ENCODE data around the gene KLHL34. TPM values are rescaled to one million over a fixed set of nuclear protein-coding genes. Genes with fewer than 3 reads are reported as not detected.

KLHL34 gene
- total and polyA plus RNA-seq, 2 experiments from 2014 or later = 0.81 to 1.1 TPM

DNA sequence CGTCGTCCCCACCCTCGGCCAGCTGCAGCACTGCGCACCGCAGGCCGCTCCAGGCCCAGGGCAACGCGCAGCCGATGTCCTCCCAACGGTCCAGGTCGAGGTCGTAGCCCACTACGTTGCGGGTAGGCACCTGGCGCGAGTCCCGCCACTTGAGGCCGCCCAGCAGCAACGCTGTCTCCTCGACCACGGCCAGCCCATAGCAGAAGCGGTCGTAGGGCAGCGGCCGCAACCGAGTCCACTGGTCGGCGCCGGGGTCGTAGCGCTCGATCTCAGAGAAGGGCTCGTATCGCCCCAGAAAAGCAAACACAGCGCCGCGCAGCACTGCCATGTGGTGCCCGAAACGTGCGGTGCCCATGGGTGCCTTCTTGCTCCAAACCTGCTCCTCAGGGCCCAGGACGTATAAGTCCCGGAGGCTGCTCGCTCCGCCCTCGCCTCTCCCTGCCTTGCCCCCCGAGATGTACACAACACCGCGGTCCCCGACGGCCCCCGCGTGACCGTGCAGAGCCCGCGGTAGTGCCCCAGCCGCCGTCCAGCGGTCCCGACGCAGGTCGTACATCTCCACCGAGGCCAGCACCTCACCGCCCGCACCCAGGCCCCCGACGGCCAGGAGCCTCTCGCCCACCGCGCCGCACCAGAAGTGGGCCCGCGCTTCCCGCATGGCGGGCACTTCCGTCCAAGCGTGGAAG lies 2.1 kb downstream of the KLHL34 start (continued):
- no peak for TF ChIP-seq STAT1 (IDR thresholded peaks at IDR 0.05; ENCODE audit: unreplicated experiment)

DNA sequence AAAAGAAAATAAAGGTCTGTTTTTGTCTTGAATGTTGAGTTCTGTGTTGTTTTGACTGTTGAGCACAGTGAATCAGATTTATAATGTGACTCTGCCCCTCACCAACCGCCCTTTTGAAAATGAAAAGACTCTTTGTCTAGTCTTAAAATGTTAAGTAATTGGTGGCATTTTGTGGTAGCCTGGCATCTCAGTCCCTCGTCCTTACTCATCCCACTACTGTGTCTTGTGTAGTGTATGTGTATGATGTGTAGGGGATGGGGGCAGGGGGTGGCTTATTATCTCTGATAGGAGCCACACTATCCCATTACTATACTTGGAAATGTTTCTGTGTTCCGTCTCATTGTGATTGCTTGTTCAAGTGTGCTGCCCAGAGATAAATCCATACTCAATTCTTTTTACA lies 12.2 kb downstream of the KLHL34 start:
- peaks cover 8% of the 10 kb centered on the region; the same call in 1 of the 3 replicates for H3K4me1 Mint-ChIP-seq
- Histone ChIP-seq H3K79me2 (replicated peaks; ENCODE audit: insufficient read depth) (no peaks in the 10 kb centered on the region), H3K4me1 (ENCODE audit: insufficient read depth) (0 out of 2 replicates have a peak, but pooled peaks cover 6% of the 10 kb centered on the region), H3K4me2 (no peak overlapping the region), H3K27me3 (ENCODE audit: insufficient read depth) (no peaks in the 10 kb centered on the region), H3K9me2 (ENCODE audit: insufficient read depth) (no peaks in the 10 kb centered on the region), H3K36me3 (ENCODE audit: insufficient read depth) (no peaks in the 10 kb centered on the region), H4K20me1 (replicated peaks; ENCODE audit: insufficient read depth) (no peaks in the 10 kb centered on the region), H2AFZ (no peak overlapping the region), H3K27ac (ENCODE audit: low read depth) (no peak overlapping the region), H3K4me3 (no peak overlapping the region), H3F3A (replicated peaks; ENCODE audit: low read depth) (no peaks in the 10 kb centered on the region)
- TF ChIP-seq, protein P1, sequence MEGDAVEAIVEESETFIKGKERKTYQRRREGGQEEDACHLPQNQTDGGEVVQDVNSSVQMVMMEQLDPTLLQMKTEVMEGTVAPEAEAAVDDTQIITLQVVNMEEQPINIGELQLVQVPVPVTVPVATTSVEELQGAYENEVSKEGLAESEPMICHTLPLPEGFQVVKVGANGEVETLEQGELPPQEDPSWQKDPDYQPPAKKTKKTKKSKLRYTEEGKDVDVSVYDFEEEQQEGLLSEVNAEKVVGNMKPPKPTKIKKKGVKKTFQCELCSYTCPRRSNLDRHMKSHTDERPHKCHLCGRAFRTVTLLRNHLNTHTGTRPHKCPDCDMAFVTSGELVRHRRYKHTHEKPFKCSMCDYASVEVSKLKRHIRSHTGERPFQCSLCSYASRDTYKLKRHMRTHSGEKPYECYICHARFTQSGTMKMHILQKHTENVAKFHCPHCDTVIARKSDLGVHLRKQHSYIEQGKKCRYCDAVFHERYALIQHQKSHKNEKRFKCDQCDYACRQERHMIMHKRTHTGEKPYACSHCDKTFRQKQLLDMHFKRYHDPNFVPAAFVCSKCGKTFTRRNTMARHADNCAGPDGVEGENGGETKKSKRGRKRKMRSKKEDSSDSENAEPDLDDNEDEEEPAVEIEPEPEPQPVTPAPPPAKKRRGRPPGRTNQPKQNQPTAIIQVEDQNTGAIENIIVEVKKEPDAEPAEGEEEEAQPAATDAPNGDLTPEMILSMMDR (conservative IDR thresholded peaks at IDR 0.05; ENCODE audit: low read depth in 2 of 2) = no peak
- TF ChIP-seq EZH2 (IDR thresholded peaks at IDR 0.05; ENCODE audit: low read depth, unreplicated experiment) = no peak
- TF ChIP-seq, protein P2, sequence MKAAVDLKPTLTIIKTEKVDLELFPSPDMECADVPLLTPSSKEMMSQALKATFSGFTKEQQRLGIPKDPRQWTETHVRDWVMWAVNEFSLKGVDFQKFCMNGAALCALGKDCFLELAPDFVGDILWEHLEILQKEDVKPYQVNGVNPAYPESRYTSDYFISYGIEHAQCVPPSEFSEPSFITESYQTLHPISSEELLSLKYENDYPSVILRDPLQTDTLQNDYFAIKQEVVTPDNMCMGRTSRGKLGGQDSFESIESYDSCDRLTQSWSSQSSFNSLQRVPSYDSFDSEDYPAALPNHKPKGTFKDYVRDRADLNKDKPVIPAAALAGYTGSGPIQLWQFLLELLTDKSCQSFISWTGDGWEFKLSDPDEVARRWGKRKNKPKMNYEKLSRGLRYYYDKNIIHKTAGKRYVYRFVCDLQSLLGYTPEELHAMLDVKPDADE (IDR thresholded peaks at IDR 0.05) = no peak
- TF ChIP-seq ZNF331 (CRISPR knock-in tag; IDR thresholded peaks at IDR 0.05; ENCODE audit: low read depth) = no peak
- TF ChIP-seq EZH2phosphoT487 (IDR thresholded peaks at IDR 0.05; ENCODE audit: unreplicated experiment) = no peak
- TF ChIP-seq, protein P3, sequence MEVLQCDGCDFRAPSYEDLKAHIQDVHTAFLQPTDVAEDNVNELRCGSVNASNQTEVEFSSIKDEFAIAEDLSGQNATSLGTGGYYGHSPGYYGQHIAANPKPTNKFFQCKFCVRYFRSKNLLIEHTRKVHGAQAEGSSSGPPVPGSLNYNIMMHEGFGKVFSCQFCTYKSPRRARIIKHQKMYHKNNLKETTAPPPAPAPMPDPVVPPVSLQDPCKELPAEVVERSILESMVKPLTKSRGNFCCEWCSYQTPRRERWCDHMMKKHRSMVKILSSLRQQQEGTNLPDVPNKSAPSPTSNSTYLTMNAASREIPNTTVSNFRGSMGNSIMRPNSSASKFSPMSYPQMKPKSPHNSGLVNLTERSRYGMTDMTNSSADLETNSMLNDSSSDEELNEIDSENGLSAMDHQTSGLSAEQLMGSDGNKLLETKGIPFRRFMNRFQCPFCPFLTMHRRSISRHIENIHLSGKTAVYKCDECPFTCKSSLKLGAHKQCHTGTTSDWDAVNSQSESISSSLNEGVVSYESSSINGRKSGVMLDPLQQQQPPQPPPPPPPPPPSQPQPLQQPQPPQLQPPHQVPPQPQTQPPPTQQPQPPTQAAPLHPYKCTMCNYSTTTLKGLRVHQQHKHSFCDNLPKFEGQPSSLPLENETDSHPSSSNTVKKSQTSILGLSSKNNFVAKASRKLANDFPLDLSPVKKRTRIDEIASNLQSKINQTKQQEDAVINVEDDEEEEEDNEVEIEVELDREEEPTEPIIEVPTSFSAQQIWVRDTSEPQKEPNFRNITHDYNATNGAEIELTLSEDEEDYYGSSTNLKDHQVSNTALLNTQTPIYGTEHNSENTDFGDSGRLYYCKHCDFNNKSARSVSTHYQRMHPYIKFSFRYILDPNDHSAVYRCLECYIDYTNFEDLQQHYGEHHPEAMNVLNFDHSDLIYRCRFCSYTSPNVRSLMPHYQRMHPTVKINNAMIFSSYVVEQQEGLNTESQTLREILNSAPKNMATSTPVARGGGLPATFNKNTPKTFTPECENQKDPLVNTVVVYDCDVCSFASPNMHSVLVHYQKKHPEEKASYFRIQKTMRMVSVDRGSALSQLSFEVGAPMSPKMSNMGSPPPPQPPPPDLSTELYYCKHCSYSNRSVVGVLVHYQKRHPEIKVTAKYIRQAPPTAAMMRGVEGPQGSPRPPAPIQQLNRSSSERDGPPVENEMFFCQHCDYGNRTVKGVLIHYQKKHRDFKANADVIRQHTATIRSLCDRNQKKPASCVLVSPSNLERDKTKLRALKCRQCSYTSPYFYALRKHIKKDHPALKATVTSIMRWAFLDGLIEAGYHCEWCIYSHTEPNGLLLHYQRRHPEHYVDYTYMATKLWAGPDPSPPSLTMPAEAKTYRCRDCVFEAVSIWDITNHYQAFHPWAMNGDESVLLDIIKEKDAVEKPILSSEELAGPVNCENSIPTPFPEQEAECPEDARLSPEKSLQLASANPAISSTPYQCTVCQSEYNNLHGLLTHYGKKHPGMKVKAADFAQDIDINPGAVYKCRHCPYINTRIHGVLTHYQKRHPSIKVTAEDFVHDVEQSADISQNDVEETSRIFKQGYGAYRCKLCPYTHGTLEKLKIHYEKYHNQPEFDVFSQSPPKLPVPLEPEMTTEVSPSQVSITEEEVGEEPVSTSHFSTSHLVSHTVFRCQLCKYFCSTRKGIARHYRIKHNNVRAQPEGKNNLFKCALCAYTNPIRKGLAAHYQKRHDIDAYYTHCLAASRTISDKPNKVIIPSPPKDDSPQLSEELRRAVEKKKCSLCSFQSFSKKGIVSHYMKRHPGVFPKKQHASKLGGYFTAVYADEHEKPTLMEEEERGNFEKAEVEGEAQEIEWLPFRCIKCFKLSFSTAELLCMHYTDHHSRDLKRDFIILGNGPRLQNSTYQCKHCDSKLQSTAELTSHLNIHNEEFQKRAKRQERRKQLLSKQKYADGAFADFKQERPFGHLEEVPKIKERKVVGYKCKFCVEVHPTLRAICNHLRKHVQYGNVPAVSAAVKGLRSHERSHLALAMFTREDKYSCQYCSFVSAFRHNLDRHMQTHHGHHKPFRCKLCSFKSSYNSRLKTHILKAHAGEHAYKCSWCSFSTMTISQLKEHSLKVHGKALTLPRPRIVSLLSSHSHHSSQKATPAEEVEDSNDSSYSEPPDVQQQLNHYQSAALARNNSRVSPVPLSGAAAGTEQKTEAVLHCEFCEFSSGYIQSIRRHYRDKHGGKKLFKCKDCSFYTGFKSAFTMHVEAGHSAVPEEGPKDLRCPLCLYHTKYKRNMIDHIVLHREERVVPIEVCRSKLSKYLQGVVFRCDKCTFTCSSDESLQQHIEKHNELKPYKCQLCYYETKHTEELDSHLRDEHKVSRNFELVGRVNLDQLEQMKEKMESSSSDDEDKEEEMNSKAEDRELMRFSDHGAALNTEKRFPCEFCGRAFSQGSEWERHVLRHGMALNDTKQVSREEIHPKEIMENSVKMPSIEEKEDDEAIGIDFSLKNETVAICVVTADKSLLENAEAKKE (CRISPR knock-in tag; IDR thresholded peaks at IDR 0.05) = no peak
- TF ChIP-seq NANOG (IDR thresholded peaks at IDR 0.05; ENCODE audit: borderline replicate concordance) = no peak
- TF ChIP-seq JUNB (IDR thresholded peaks at IDR 0.05; ENCODE audit: unreplicated experiment) = no peak
- no peak for DNase-seq (ENCODE audit: low spot score)
- H3K27ac Mint-ChIP-seq = no peak overlapping the region
- H3K9me3 Mint-ChIP-seq = no peaks in the 10 kb centered on the region
- H3K4me3 Mint-ChIP-seq = no peak overlapping the region
- ATAC-seq = no peak
- H3K27me3 Mint-ChIP-seq (ENCODE audit: insufficient read depth, low read depth, poor library complexity) = no peaks in the 10 kb centered on the region
- peaks cover 7% of the 10 kb centered on the region; the same call in 2 of the 3 replicates for H3K36me3 Mint-ChIP-seq (ENCODE audit: low read depth)
